H1 (cell line): ENCODE results near the gene AVPR2.
A peak's percentile ranks its signal among the peaks of the same experiment; 100 is the strongest.

Experiments
- CBX8 ChIP-seq: fragments of 300-800, 300-1000 bp; sonication (generic); IDR thresholded peaks from 2 replicates; pipeline ENCODE4 v1.7.1; 2016; ENCODE audit warnings: low read depth, low read length, borderline replicate concordance
- CHD2 ChIP-seq: IDR thresholded peaks from 2 replicates; pipeline ENCODE4 v1.6.1; 2012; ENCODE audit warnings: low read length, improper control_type of control experiment
- CTCF ChIP-seq, 3 experiments: IDR thresholded peaks; 1 replicate in 2 of 3; 2 replicates in 1 of 3; pipeline versions ENCODE4 v1.5.1 to v1.6.1; 2011; ENCODE audit warnings: low read length in 3 of 3, mild to moderate bottlenecking in 3 of 3, inconsistent platforms in 2 of 3, low read depth in 1 of 3, moderate library complexity in 1 of 3; ENCODE audit not compliant: insufficient read depth in 1 of 3; ENCODE audit errors: control extremely low read depth in 1 of 3
- EGR1 ChIP-seq: IDR thresholded peaks from 2 replicates; pipeline ENCODE4 v1.6.1; 2011; ENCODE audit warnings: low read depth, low read length, borderline replicate concordance
- EP300 ChIP-seq, 2 experiments: IDR thresholded peaks; 1 replicate in 1 of 2; 2 replicates in 1 of 2; pipeline ENCODE4 v1.6.1; 2011 to 2012; ENCODE audit warnings: low read depth in 2 of 2, low read length in 2 of 2, mild to moderate bottlenecking in 2 of 2, borderline replicate concordance in 1 of 2, inconsistent platforms in 1 of 2, moderate library complexity in 1 of 2
- EZH2 ChIP-seq: fragments of 200-600 bp; sonication (generic); IDR thresholded peaks from 2 replicates; pipeline ENCODE4 v1.7.1; 2012; ENCODE audit warnings: low read depth, mild to moderate bottlenecking, moderate library complexity, low read length, inconsistent platforms; ENCODE audit not compliant: severe bottlenecking
- GABPA ChIP-seq: IDR thresholded peaks from 2 replicates; pipeline ENCODE4 v1.6.1; 2011; ENCODE audit warnings: mild to moderate bottlenecking, low read length, moderate library complexity, borderline replicate concordance; ENCODE audit not compliant: insufficient read depth
- YY1 ChIP-seq: IDR thresholded peaks from 2 replicates; pipeline ENCODE4 v1.6.1; 2011; ENCODE audit warnings: low read depth, mild to moderate bottlenecking, low read length

GRCh38 chrX:153925739-153926551 lies 21.5 kb downstream of the AVPR2 start, which contains the start of gene ARHGAP4:
- 0 out of 2 replicates have a peak, but pooled peaks have one; percentile 12 for TF ChIP-seq YY1
- no peak for TF ChIP-seq CTCF (IDR thresholded peaks at IDR 0.05; ENCODE audit: control extremely low read depth in 1 of 3, insufficient read depth in 1 of 3, low read depth in 1 of 3, low read length in 3 of 3)
- 0 out of 2 replicates have a peak, but pooled peaks have one; percentile 31 for TF ChIP-seq GABPA
- TF ChIP-seq CBX8, result no peak
- no peak for TF ChIP-seq EGR1
- TF ChIP-seq EZH2, result no peak
- no peak for TF ChIP-seq CHD2
- no peak for TF ChIP-seq EP300 (IDR thresholded peaks at IDR 0.05; ENCODE audit: borderline replicate concordance in 1 of 2, low read depth in 2 of 2, low read length in 2 of 2)
